ENCODE measurements around the gene ANK2. TPM values are rescaled to one million over a fixed set of nuclear protein-coding genes. Genes with fewer than 3 reads are reported as not detected.

The ANK2 gene
- total RNA-seq, 4 donors from 2014 or later = 25.9 to 64.4 (median 55.4) TPM

- Histone ChIP-seq H3K9me3 (no peaks in the 10 kb centered on the region), H3K4me3 (replicated peaks in 1 of 3) (no peak overlapping the region), H3K4me1 (no peaks in the 10 kb centered on the region), H3K27ac (peak overlapping the region in 1 of 3 donors; percentile 74), H3K27me3 (no peaks in the 10 kb centered on the region), H3K36me3 (no peaks in the 10 kb centered on the region)
- DNase-seq = peak; percentile 25 to 47
- TF ChIP-seq CTCF (IDR thresholded peaks at IDR 0.05) (peak; percentile 75 to 97 (median 86)), POLR2A (IDR thresholded peaks at IDR 0.05) (no peak)
- intact Hi-C loops (cut with DNase I) = loop anchor here (10.0 kb wide), 1 partner anchor 380 kb away; no protein-coding TSS in a partner anchor
- WGBS, 2 donors = 43 to 44% methylated on average over 11 of the region's 11 CpGs
These were observed 345.5 kb downstream of the ANK2 start for GRCh38 chr4:113394730-113395530.

GRCh38 chr4:113397114-113397701 lies 347.8 kb downstream of the ANK2 start:
- no peak for TF ChIP-seq CTCF (IDR thresholded peaks at IDR 0.05)
- TF ChIP-seq POLR2A (IDR thresholded peaks at IDR 0.05) = no peak
- intact Hi-C loops (cut with DNase I) = loop anchor here (10.0 kb wide), 1 partner anchor 378 kb away; no protein-coding TSS in a partner anchor
- WGBS, 2 donors = 49 to 63% methylated on average over 5 of the region's 5 CpGs
- no peak overlapping the region for H3K27ac ChIP-seq
- H3K36me3 ChIP-seq = no peaks in the 10 kb centered on the region
- H3K4me3 ChIP-seq (replicated peaks in 1 of 3) = no peak overlapping the region
- no peaks in the 10 kb centered on the region for H3K4me1 ChIP-seq
- H3K9me3 ChIP-seq = no peaks in the 10 kb centered on the region
- H3K27me3 ChIP-seq = no peaks in the 10 kb centered on the region
- no peak for DNase-seq

- intact Hi-C loops (cut with DNase I) = loop anchor here (10.0 kb wide), 1 partner anchor 376 kb away; no protein-coding TSS in a partner anchor
- no peaks in the 10 kb centered on the region for H3K36me3 ChIP-seq
- H3K4me1 ChIP-seq = no peaks in the 10 kb centered on the region
- WGBS, 2 donors = 88 to 89% methylated on average over 7 to 8 of the region's 8 CpGs
- TF ChIP-seq CTCF (IDR thresholded peaks at IDR 0.05) (no peak), POLR2A (IDR thresholded peaks at IDR 0.05) (no peak)
- DNase-seq = no peak
- no peaks in the 10 kb centered on the region for H3K27me3 ChIP-seq
- H3K9me3 ChIP-seq = no peaks in the 10 kb centered on the region
- H3K4me3 ChIP-seq (replicated peaks in 1 of 3) = no peak overlapping the region
- no peak overlapping the region for H3K27ac ChIP-seq
These were observed 349.1 kb downstream of the ANK2 start for GRCh38 chr4:113398441-113399143.

- no peaks in the 10 kb centered on the region for H3K27me3 ChIP-seq
- no peak for DNase-seq
- no peak overlapping the region for H3K4me3 ChIP-seq (replicated peaks in 1 of 3)
- no peaks in the 10 kb centered on the region for H3K4me1 ChIP-seq
- no peaks in the 10 kb centered on the region for H3K9me3 ChIP-seq
- H3K36me3 ChIP-seq = no peaks in the 10 kb centered on the region
- intact Hi-C loops (cut with DNase I) = loop anchor here (10.0 kb wide), 1 partner anchor 131 kb away; no protein-coding TSS in a partner anchor
- no peak for TF ChIP-seq CTCF (IDR thresholded peaks at IDR 0.05)
- no peak for TF ChIP-seq POLR2A (IDR thresholded peaks at IDR 0.05)
- no peak overlapping the region for H3K27ac ChIP-seq
- 98 to 99% methylated on average over 4 of the region's 4 CpGs for WGBS, 2 donors
These were observed 354.7 kb downstream of the ANK2 start for GRCh38 chr4:113404167-113404571.

Data from thyroid gland (tissue), 4 donors.